ENCODE data around the gene KCNMA1. TPM values are rescaled to one million over a fixed set of nuclear protein-coding genes. Genes with fewer than 3 reads are reported as not detected.

Gene KCNMA1
- total RNA-seq, 1 experiment from 2014 or later = 31.3 TPM

- Histone ChIP-seq H3K4me1 (ENCODE audit: low read length) (no peaks in the 10 kb centered on the region), H3K4me2 (ENCODE audit: low read depth, low read length, poor library complexity, severe bottlenecking) (no peak overlapping the region), H3K9me2 (replicated peaks; ENCODE audit: insufficient read depth, low read length) (no peaks in the 10 kb centered on the region), H2AFZ (ENCODE audit: low read length) (no peak overlapping the region), H3K9me3 (ENCODE audit: low read length) (no peaks in the 10 kb centered on the region; the same call in 1 of the 2 replicates), H3K36me3 (ENCODE audit: insufficient read depth, low read length) (no peaks in the 10 kb centered on the region), H3K4me3 (ENCODE audit: low read length) (no peak overlapping the region), H3K79me2 (ENCODE audit: low read length) (no peaks in the 10 kb centered on the region), H4K20me1 (ENCODE audit: insufficient read depth, low read depth, low read length) (0 out of 2 replicates have a peak, but pooled peaks cover 8% of the 10 kb centered on the region), H3K27ac (ENCODE audit: low read length) (no peak overlapping the region), H3K9ac (ENCODE audit: low read length) (no peak overlapping the region), H3K27me3 (ENCODE audit: low read length) (no peaks in the 10 kb centered on the region)
- DNase-seq = no peak
These were observed 263.4 kb downstream of the KCNMA1 start for GRCh38 chr10:77374189-77374656.

GRCh38 chr10:77371848-77372799 lies 265.5 kb downstream of the KCNMA1 start:
- Histone ChIP-seq H3K27ac (ENCODE audit: low read length) (no peak overlapping the region), H3K9me2 (replicated peaks; ENCODE audit: insufficient read depth, low read length) (no peaks in the 10 kb centered on the region), H4K20me1 (ENCODE audit: insufficient read depth, low read depth, low read length) (0 out of 2 replicates have a peak, but pooled peaks cover 3% of the 10 kb centered on the region), H3K27me3 (ENCODE audit: low read length) (no peaks in the 10 kb centered on the region), H3K9me3 (ENCODE audit: low read length) (no peaks in the 10 kb centered on the region; the same call in 1 of the 2 replicates), H2AFZ (ENCODE audit: low read length) (no peak overlapping the region), H3K79me2 (ENCODE audit: low read length) (no peaks in the 10 kb centered on the region), H3K9ac (ENCODE audit: low read length) (no peak overlapping the region), H3K4me2 (ENCODE audit: low read depth, low read length, poor library complexity, severe bottlenecking) (no peak overlapping the region), H3K4me3 (ENCODE audit: low read length) (no peak overlapping the region), H3K36me3 (ENCODE audit: insufficient read depth, low read length) (no peaks in the 10 kb centered on the region), H3K4me1 (ENCODE audit: low read length) (no peaks in the 10 kb centered on the region)
- DNase-seq = no peak

GRCh38 chr10:77371421-77371820 lies 266.2 kb downstream of the KCNMA1 start:
- Histone ChIP-seq H3K36me3 (ENCODE audit: insufficient read depth, low read length) (no peaks in the 10 kb centered on the region), H3K9ac (ENCODE audit: low read length) (no peak overlapping the region), H3K4me3 (ENCODE audit: low read length) (no peak overlapping the region), H3K4me2 (ENCODE audit: low read depth, low read length, poor library complexity, severe bottlenecking) (no peak overlapping the region), H3K27ac (ENCODE audit: low read length) (no peak overlapping the region), H3K27me3 (ENCODE audit: low read length) (no peaks in the 10 kb centered on the region), H4K20me1 (ENCODE audit: insufficient read depth, low read depth, low read length) (0 out of 2 replicates have a peak, but pooled peaks cover 3% of the 10 kb centered on the region), H3K4me1 (ENCODE audit: low read length) (no peaks in the 10 kb centered on the region), H3K79me2 (ENCODE audit: low read length) (no peaks in the 10 kb centered on the region), H2AFZ (ENCODE audit: low read length) (no peak overlapping the region), H3K9me3 (ENCODE audit: low read length) (no peaks in the 10 kb centered on the region; the same call in 1 of the 2 replicates), H3K9me2 (replicated peaks; ENCODE audit: insufficient read depth, low read length) (no peaks in the 10 kb centered on the region)
- DNase-seq = no peak

- H3K36me3 ChIP-seq (ENCODE audit: insufficient read depth, low read length) = no peaks in the 10 kb centered on the region
These were observed 269.6 kb downstream of the KCNMA1 start for GRCh38 chr10:77368006-77368405.

GRCh38 chr10:77363210-77363609 lies 274.4 kb downstream of the KCNMA1 start:
- Histone ChIP-seq H4K20me1 (ENCODE audit: insufficient read depth, low read depth, low read length) (peaks cover 23% of the 10 kb centered on the region; the same call in 1 of the 2 replicates), H2AFZ (ENCODE audit: low read length) (no peak overlapping the region), H3K4me1 (ENCODE audit: low read length) (no peaks in the 10 kb centered on the region), H3K27ac (ENCODE audit: low read length) (no peak overlapping the region), H3K4me3 (ENCODE audit: low read length) (no peak overlapping the region), H3K9ac (ENCODE audit: low read length) (no peak overlapping the region), H3K79me2 (ENCODE audit: low read length) (no peaks in the 10 kb centered on the region), H3K36me3 (ENCODE audit: insufficient read depth, low read length) (no peaks in the 10 kb centered on the region), H3K27me3 (ENCODE audit: low read length) (no peaks in the 10 kb centered on the region), H3K9me3 (ENCODE audit: low read length) (no peaks in the 10 kb centered on the region; the same call in 1 of the 2 replicates), H3K4me2 (ENCODE audit: low read depth, low read length, poor library complexity, severe bottlenecking) (no peak overlapping the region), H3K9me2 (replicated peaks; ENCODE audit: insufficient read depth, low read length) (no peaks in the 10 kb centered on the region)
- DNase-seq = no peak

More at GRCh38 chr10:77368006-77368405, 269.6 kb downstream of the KCNMA1 start:
- Histone ChIP-seq H3K4me1 (ENCODE audit: low read length) (no peaks in the 10 kb centered on the region), H3K4me2 (ENCODE audit: low read depth, low read length, poor library complexity, severe bottlenecking) (no peak overlapping the region), H3K27ac (ENCODE audit: low read length) (no peak overlapping the region), H2AFZ (ENCODE audit: low read length) (no peak overlapping the region), H3K9me3 (ENCODE audit: low read length) (no peaks in the 10 kb centered on the region; the same call in 1 of the 2 replicates), H3K9ac (ENCODE audit: low read length) (no peak overlapping the region), H3K27me3 (ENCODE audit: low read length) (no peaks in the 10 kb centered on the region), H3K79me2 (ENCODE audit: low read length) (no peaks in the 10 kb centered on the region), H3K9me2 (replicated peaks; ENCODE audit: insufficient read depth, low read length) (no peaks in the 10 kb centered on the region), H4K20me1 (ENCODE audit: insufficient read depth, low read depth, low read length) (0 out of 2 replicates have a peak, but pooled peaks cover 3% of the 10 kb centered on the region), H3K4me3 (ENCODE audit: low read length) (no peak overlapping the region)
- no peak for DNase-seq

- H3K27ac ChIP-seq (ENCODE audit: low read length) = no peak overlapping the region
- H3K36me3 ChIP-seq (ENCODE audit: insufficient read depth, low read length) = no peaks in the 10 kb centered on the region
- no peak overlapping the region for H3K9ac ChIP-seq (ENCODE audit: low read length)
- H3K9me2 ChIP-seq (replicated peaks; ENCODE audit: insufficient read depth, low read length) = no peaks in the 10 kb centered on the region
- H2AFZ ChIP-seq (ENCODE audit: low read length) = no peak overlapping the region
- no peaks in the 10 kb centered on the region for H3K79me2 ChIP-seq (ENCODE audit: low read length)
- H3K4me1 ChIP-seq (ENCODE audit: low read length) = no peaks in the 10 kb centered on the region
- H3K9me3 ChIP-seq (ENCODE audit: low read length) = no peaks in the 10 kb centered on the region
- H3K4me3 ChIP-seq (ENCODE audit: low read length) = no peak overlapping the region
- DNase-seq = no peak
- no peak overlapping the region for H3K4me2 ChIP-seq (ENCODE audit: low read depth, low read length, poor library complexity, severe bottlenecking)
- peaks cover 27% of the 10 kb centered on the region; the same call in 1 of the 2 replicates for H4K20me1 ChIP-seq (ENCODE audit: insufficient read depth, low read depth, low read length)
- H3K27me3 ChIP-seq (ENCODE audit: low read length) = no peaks in the 10 kb centered on the region
These were observed 275.8 kb downstream of the KCNMA1 start for GRCh38 chr10:77361831-77362230.

- H3K79me2 ChIP-seq (ENCODE audit: low read length) = no peaks in the 10 kb centered on the region
- H3K4me2 ChIP-seq (ENCODE audit: low read depth, low read length, poor library complexity, severe bottlenecking) = no peak overlapping the region
- no peaks in the 10 kb centered on the region for H3K9me3 ChIP-seq (ENCODE audit: low read length)
These were observed 276.2 kb downstream of the KCNMA1 start for GRCh38 chr10:77361426-77361825.

GRCh38 chr10:77360835-77361234 lies 276.8 kb downstream of the KCNMA1 start:
- no peaks in the 10 kb centered on the region for H3K79me2 ChIP-seq (ENCODE audit: low read length)
- no peak for DNase-seq

More at GRCh38 chr10:77361426-77361825, 276.2 kb downstream of the KCNMA1 start:
- Histone ChIP-seq H3K4me1 (ENCODE audit: low read length) (no peaks in the 10 kb centered on the region), H3K9me2 (replicated peaks; ENCODE audit: insufficient read depth, low read length) (no peaks in the 10 kb centered on the region), H3K36me3 (ENCODE audit: insufficient read depth, low read length) (no peaks in the 10 kb centered on the region), H2AFZ (ENCODE audit: low read length) (no peak overlapping the region), H3K9ac (ENCODE audit: low read length) (no peak overlapping the region), H3K27me3 (ENCODE audit: low read length) (no peaks in the 10 kb centered on the region), H4K20me1 (ENCODE audit: insufficient read depth, low read depth, low read length) (peaks cover 29% of the 10 kb centered on the region; the same call in 1 of the 2 replicates), H3K4me3 (ENCODE audit: low read length) (no peak overlapping the region), H3K27ac (ENCODE audit: low read length) (no peak overlapping the region)
- DNase-seq = no peak

More at GRCh38 chr10:77360835-77361234, 276.8 kb downstream of the KCNMA1 start:
- Histone ChIP-seq H3K4me3 (ENCODE audit: low read length) (no peak overlapping the region), H3K9me2 (replicated peaks; ENCODE audit: insufficient read depth, low read length) (no peaks in the 10 kb centered on the region), H3K36me3 (ENCODE audit: insufficient read depth, low read length) (no peaks in the 10 kb centered on the region), H4K20me1 (ENCODE audit: insufficient read depth, low read depth, low read length) (peaks cover 29% of the 10 kb centered on the region; the same call in 1 of the 2 replicates), H3K9me3 (ENCODE audit: low read length) (no peaks in the 10 kb centered on the region), H3K27ac (ENCODE audit: low read length) (no peak overlapping the region), H3K27me3 (ENCODE audit: low read length) (no peaks in the 10 kb centered on the region), H2AFZ (ENCODE audit: low read length) (no peak overlapping the region), H3K9ac (ENCODE audit: low read length) (no peak overlapping the region), H3K4me1 (ENCODE audit: low read length) (no peaks in the 10 kb centered on the region), H3K4me2 (ENCODE audit: low read depth, low read length, poor library complexity, severe bottlenecking) (no peak overlapping the region)
